K562 (cell line): ENCODE results near the gene BCORL1. TPM values are rescaled to one million over a fixed set of nuclear protein-coding genes. Genes with fewer than 3 reads are reported as not detected.

Experiments used
- CLOCK ChIP-seq: fragments of 250-450 bp; sonication (Bioruptor Pico); IDR thresholded peaks from 2 replicates; pipeline ENCODE4 v1.4.0; 2020; ENCODE audit warnings: mild to moderate bottlenecking, moderate library complexity, borderline replicate concordance
- CREB3L1 ChIP-seq: fragments of 450-650 bp; IDR thresholded peaks from 2 replicates; pipeline ENCODE4 v1.6.1; 2014; ENCODE audit warnings: low read depth, mild to moderate bottlenecking, moderate library complexity, borderline replicate concordance
- CTCFL ChIP-seq: IDR thresholded peaks from 2 replicates; pipeline ENCODE4 v1.6.1; 2011; ENCODE audit warnings: borderline replicate concordance, low read depth, mild to moderate bottlenecking, moderate library complexity, low read length; ENCODE audit not compliant: insufficient read depth, poor library complexity, severe bottlenecking
- FOXP1 ChIP-seq: sonication (generic); formaldehyde crosslinking; IDR thresholded peaks from 2 replicates; pipeline ENCODE4 v1.8.0; 2022; ENCODE audit warnings: mild to moderate bottlenecking, missing genetic modification reagents
- GABPB1 ChIP-seq: sonication (generic); formaldehyde crosslinking; IDR thresholded peaks from 2 replicates; pipeline ENCODE4 v1.8.0; 2022; ENCODE audit warnings: mild to moderate bottlenecking, missing genetic modification reagents
- GATAD2B ChIP-seq: fragments of 450-650 bp; IDR thresholded peaks from 2 replicates; pipeline ENCODE4 v1.6.1; 2017; ENCODE audit warnings: mild to moderate bottlenecking, borderline replicate concordance
- KLF16 ChIP-seq: IDR thresholded peaks from 2 replicates; pipeline ENCODE4 v1.6.1; 2016; ENCODE audit warnings: antibody characterized with exemption
- L3MBTL2 ChIP-seq: fragments of 450-650 bp; IDR thresholded peaks from 2 replicates; pipeline ENCODE4 v1.6.1; 2016; ENCODE audit warnings: mild to moderate bottlenecking, moderate library complexity
- NBN ChIP-seq: fragments of 450-650 bp; IDR thresholded peaks from 2 replicates; pipeline ENCODE4 v1.6.1; 2016; ENCODE audit warnings: low read depth, mild to moderate bottlenecking
- NR4A1 ChIP-seq, 2 experiments: fragments of 250-450 bp in 1 of 2; fragments of 450-650 bp in 1 of 2; sonication (Bioruptor Pico) in 1 of 2; IDR thresholded peaks; 2 replicates each; pipeline versions ENCODE4 v1.4.0 to v1.6.1; 2016 to 2020; ENCODE audit warnings: mild to moderate bottlenecking in 2 of 2, missing compliant biosample characterization in 1 of 2, missing genetic modification characterization in 1 of 2, moderate library complexity in 1 of 2
- POLR2A ChIP-seq: fragments of 450-650 bp; conservative IDR thresholded peaks from 2 replicates; pipeline ENCODE4 v1.6.1; 2016
- SP1 ChIP-seq: sonication (generic); formaldehyde crosslinking; IDR thresholded peaks from 2 replicates; pipeline ENCODE4 v1.8.1; 2022; ENCODE audit warnings: mild to moderate bottlenecking, missing genetic modification reagents
- THAP12 ChIP-seq: fragments of 250-450 bp; sonication (Bioruptor Pico); IDR thresholded peaks from 2 replicates; pipeline ENCODE4 v1.9.0; 2021; ENCODE audit warnings: mild to moderate bottlenecking, inconsistent platforms
- ZNF12 ChIP-seq: sonication (generic); formaldehyde crosslinking; IDR thresholded peaks from 2 replicates; pipeline ENCODE4 v1.4.0; 2020; ENCODE audit warnings: mild to moderate bottlenecking, missing genetic modification reagents
- ZNF24 ChIP-seq: fragments of 450-650 bp; IDR thresholded peaks from 2 replicates; pipeline ENCODE4 v1.6.1; 2016
- ZNF354B ChIP-seq: fragments of 250-450 bp; sonication (Bioruptor Pico); IDR thresholded peaks from 2 replicates; pipeline ENCODE4 v1.4.0; 2020
- ZNF639 ChIP-seq, 2 experiments: fragments of 200-800 bp in 1 of 2; sonication (Bioruptor generic) in 1 of 2; sonication (generic) in 1 of 2; formaldehyde crosslinking in 1 of 2; IDR thresholded peaks in 1 of 2; conservative IDR thresholded peaks in 1 of 2; 2 replicates each; pipeline versions ENCODE4 v1.5.0 to v1.6.1; 2016 to 2020; ENCODE audit warnings: missing compliant biosample characterization in 1 of 2, missing genetic modification characterization in 1 of 2, missing genetic modification reagents in 1 of 2
- polyA plus RNA-seq, 8 experiments: library from polyadenylated mRNA; depleted of rRNA in 4 of 8; stranded (reverse) in 5 of 8; unstranded in 3 of 8; fragments of >200 nt; fragmentation: Nextera tagmentation in 2 of 8; fragmentation: Illumina TruSeq in 1 of 8; extraction: Ambion mirVana in 2 of 8; extraction: Trizol in 1 of 8; gene quantifications; 2 replicates each; pipeline versions ENCODE4 v1.2.1 to v1.2.3, GENCODE V29; 2011 to 2014; ENCODE audit warnings: inconsistent platforms in 1 of 8, missing spikeins in 1 of 8
- total RNA-seq, 7 experiments: library from RNA; depleted of rRNA in 6 of 7; stranded (reverse); fragments of >200 nt in 6 of 7; fragmentation: Illumina TruSeq in 2 of 7; extraction: Trizol in 2 of 7; gene quantifications; 2 replicates each; pipeline versions ENCODE4 v1.2.1 to v1.2.3, GENCODE V29; 2011 to 2021; ENCODE audit warnings: low replicate concordance in 1 of 7

BCORL1 gene
- total and polyA plus RNA-seq, 9 of the 15 experiments (the other 6 are each of a cell fraction or from before 2014, with no cell fraction given): 0.48 to 29.6 (median 2.1) TPM

GRCh38 chrX:129957241-129958082, 25.0 kb upstream of the BCORL1 start (continued):
- TF ChIP-seq NR4A1 (CRISPR knock-in tag; IDR thresholded peaks at IDR 0.05) (no peak), NR4A1 (tag; IDR thresholded peaks at IDR 0.05) (peak; percentile 73), FOXP1 (peak; percentile 79; the same call in 1 of the 2 replicates), ZNF639 (CRISPR knock-in tag; conservative IDR thresholded peaks at IDR 0.05 in 1 of 2, IDR thresholded peaks at IDR 0.05 in 1 of 2) (peak in 1 of 2 experiments; percentile 63; a peak in 2 of 4 replicates), CLOCK (CRISPR knock-in tag) (no peak), GABPB1 (CRISPR knock-in tag) (peak; percentile 66; the same call in 1 of the 2 replicates), SP1 (peak; percentile 46; the same call in 1 of the 2 replicates), L3MBTL2 (peak; percentile 72), CREB3L1 (no peak), KLF16 (no peak), CTCFL (no peak), THAP12 (CRISPR knock-in tag) (peak; percentile 60; the same call in 1 of the 2 replicates), ZNF24 (no peak), ZNF354B (CRISPR knock-in tag) (no peak), GATAD2B (no peak), POLR2A (peak; percentile 80), NBN (no peak), ZNF12 (no peak)
